Activated naive CD8-positive, alpha-beta T cell treated with anti-CD3 and anti-CD28 coated beads, Interleukin-2, amount 50 U/mL, for 24 hours (primary cell): ENCODE results near the gene GPSM1.

ENCODE experiments used
- ATAC-seq: fragments of 150-1000 bp; cut with Tn5 transposase; one replicate; pipeline ENCODE4 v1.10.0; 2021
- DNase-seq: peaks from one replicate; pipeline ENCODE4 v3.0.0; 2021
- H3K27ac Mint-ChIP-seq: one replicate; pipeline ENCODE4 v1.8.0; 2021; ENCODE audit warnings: mild to moderate bottlenecking, mixed read lengths
- H3K27me3 Mint-ChIP-seq: one replicate; pipeline ENCODE4 v1.8.0; 2021; ENCODE audit warnings: mixed read lengths
- H3K36me3 Mint-ChIP-seq: one replicate; pipeline ENCODE4 v1.8.0; 2021; ENCODE audit warnings: low read depth, mixed read lengths
- H3K4me1 Mint-ChIP-seq: one replicate; pipeline ENCODE4 v1.8.0; 2021; ENCODE audit warnings: mixed read lengths
- H3K4me3 Mint-ChIP-seq: one replicate; pipeline ENCODE4 v1.8.0; 2021; ENCODE audit warnings: mild to moderate bottlenecking, moderate library complexity, mixed read lengths
- H3K9me3 Mint-ChIP-seq: one replicate; pipeline ENCODE4 v1.8.0; 2021; ENCODE audit warnings: mixed read lengths

Gene GPSM1

DNA sequence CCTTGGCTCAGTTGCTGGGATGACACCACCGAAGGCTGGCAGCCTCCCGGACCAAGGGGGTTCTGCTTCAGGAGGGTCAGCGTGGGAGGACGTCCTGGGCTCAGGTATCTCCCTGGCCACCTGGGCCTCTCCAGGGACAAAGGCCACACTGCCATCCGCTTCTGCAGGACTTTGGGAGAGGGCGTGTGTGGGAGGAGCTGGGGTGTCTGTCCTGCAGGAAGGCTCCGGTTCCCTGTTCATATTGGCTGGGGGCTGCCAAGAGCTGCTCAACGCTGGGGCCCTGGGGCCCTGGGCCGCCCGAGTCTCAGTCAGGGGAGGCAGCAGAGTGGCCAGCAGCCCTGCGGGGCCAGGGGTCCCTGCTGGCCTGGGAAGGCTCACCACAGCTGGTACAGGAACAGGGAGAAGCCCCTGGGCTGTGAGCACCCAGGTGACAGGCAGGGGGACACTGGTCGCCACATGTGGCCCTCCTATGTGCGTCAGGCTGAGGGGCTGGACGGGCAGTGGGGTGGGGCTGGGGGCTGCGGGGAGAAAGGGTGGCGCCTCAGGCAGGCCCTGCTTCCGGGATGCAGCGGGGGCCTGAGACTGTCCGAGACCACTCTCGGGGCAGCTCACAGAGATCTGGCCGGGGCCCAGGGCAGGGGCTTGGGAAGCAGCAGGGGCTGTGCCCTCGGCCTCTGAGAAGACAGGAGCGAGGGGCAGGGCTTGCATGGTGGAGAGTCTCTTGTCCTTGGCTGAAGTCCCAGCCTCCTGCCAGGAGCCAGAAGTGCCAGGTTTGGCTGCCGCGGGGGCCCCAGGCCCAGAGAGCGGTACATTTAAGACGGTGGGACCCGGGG, 51.0 kb downstream of the GPSM1 start:
- H3K27me3 Mint-ChIP-seq: no peaks in the 10 kb centered on the region
- no peaks in the 10 kb centered on the region for H3K9me3 Mint-ChIP-seq
- peaks cover 7% of the 10 kb centered on the region for H3K36me3 Mint-ChIP-seq
- H3K4me1 Mint-ChIP-seq: no peaks in the 10 kb centered on the region
- ATAC-seq (no peak), DNase-seq (no peak)
- no peak overlapping the region for H3K4me3 Mint-ChIP-seq
- no peak overlapping the region for H3K27ac Mint-ChIP-seq

DNA sequence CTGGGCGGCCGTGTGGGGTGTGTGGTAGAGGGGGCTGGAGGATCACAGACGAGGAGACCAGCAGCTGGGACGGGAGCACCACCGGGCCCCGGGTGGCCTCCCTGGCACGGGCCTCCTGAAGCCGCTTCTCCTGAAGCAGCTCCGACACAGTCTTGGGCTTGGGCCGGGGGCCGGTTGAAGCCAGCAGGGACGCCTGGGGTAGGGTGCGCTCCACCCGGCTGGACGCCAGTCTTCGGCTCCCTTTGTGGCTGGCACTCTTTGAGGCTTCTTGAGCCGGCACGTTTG, 51.6 kb downstream of the GPSM1 start:
- H3K4me3 Mint-ChIP-seq: no peak overlapping the region
- ATAC-seq (no peak), DNase-seq (no peak)
- no peaks in the 10 kb centered on the region for H3K4me1 Mint-ChIP-seq
- no peaks in the 10 kb centered on the region for H3K27me3 Mint-ChIP-seq
- peaks cover 9% of the 10 kb centered on the region for H3K36me3 Mint-ChIP-seq
- H3K9me3 Mint-ChIP-seq: no peaks in the 10 kb centered on the region
- H3K27ac Mint-ChIP-seq: no peak overlapping the region

DNA sequence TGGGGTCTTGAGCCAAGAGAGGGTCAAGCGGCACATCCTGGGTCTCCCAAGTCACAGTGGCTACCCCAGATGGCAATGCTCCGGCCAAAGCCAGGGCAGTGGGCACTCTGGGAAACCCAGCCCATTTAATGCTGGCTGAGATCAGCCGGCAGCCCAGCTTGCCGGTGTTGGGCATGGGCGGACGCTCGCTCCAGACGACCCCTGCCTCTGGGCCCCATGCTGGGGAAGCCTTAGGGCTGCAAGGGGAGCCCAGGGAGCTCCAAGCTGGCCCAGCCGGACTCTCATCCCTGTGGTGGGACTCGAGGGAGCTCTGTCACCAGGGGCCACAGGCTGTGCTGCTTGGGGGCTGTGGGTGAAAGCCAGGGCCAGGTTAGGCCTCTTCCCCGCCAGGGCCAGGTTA, 52.1 kb downstream of the GPSM1 start:
- ATAC-seq (no peak), DNase-seq (no peak)
- Mint-ChIP-seq H3K4me1 (no peaks in the 10 kb centered on the region), H3K27me3 (no peaks in the 10 kb centered on the region), H3K9me3 (no peaks in the 10 kb centered on the region), H3K27ac (no peak overlapping the region), H3K36me3 (peaks cover 14% of the 10 kb centered on the region), H3K4me3 (no peak overlapping the region)

DNA sequence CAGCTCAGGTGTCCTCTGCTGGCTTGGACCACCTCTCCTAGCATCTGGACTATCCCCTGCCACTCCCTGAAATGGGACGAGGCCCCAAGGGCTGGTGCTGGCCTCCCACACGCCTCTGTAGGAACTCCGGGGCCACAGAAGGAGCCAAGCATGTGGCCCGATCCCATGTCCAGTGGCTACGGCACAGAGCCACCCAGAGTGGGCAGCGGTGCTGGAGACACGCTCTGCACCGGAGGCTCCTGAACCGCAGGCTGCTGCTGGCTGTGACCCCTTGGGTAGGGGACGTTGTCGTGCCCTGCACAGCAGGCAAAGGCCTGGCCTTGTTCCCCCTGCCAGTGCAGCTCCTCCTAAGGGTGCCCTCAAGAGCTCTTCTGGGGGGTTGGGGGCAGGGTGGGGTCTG, 52.6 kb downstream of the GPSM1 start:
- H3K4me3 Mint-ChIP-seq: no peak overlapping the region
- DNase-seq (no peak), ATAC-seq (no peak)
- H3K36me3 Mint-ChIP-seq: peaks cover 16% of the 10 kb centered on the region
- no peaks in the 10 kb centered on the region for H3K27me3 Mint-ChIP-seq
- H3K27ac Mint-ChIP-seq: no peak overlapping the region
- no peaks in the 10 kb centered on the region for H3K9me3 Mint-ChIP-seq
- peaks cover 4% of the 10 kb centered on the region for H3K4me1 Mint-ChIP-seq

DNA sequence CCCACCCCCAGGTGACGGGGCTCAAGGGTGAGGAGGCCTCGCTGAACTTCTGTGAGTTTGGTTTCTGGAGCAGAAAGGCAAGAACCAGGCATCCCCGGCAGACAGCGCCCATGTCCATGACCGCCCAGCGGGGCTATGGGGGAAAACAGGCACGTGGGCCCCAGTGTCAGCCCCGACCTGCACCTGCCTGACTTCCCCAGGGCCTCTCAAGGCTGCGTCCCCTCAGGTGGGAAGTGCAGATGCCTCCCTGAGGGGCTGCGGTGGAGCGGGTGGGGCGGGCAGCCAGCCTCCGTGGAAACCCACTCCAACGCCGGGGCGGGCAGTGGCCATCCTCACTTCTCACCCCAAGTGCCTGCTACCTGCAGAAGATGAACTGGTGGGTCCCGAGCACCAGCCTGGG, 53.0 kb downstream of the GPSM1 start:
- Mint-ChIP-seq H3K4me3 (no peak overlapping the region), H3K27me3 (no peaks in the 10 kb centered on the region), H3K36me3 (peaks cover 20% of the 10 kb centered on the region), H3K4me1 (peaks cover 9% of the 10 kb centered on the region), H3K27ac (no peak overlapping the region), H3K9me3 (no peaks in the 10 kb centered on the region)
- ATAC-seq (no peak), DNase-seq (no peak)

DNA sequence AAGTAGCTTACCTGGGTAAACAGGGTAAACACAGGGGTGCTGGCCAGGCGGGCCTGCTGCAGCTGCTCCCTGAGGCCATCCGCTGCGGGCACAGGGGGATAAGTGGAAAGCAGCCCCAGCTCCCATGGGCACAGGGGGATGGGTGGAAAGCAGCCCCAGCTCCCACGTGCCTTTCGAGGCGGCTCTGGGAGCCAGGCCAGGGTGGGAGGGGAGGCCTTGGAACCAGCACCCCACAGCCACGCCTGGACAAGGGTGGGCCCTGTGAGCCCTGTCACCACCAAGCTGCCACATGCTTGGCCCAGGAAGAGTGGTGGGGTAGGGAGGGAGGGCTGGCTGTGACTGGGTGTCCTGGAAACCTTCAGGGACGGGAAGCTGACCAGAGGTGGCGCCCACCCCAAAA, 54.0 kb downstream of the GPSM1 start:
- Mint-ChIP-seq H3K27me3 (no peaks in the 10 kb centered on the region), H3K36me3 (peaks cover 29% of the 10 kb centered on the region), H3K4me3 (no peak overlapping the region), H3K9me3 (no peaks in the 10 kb centered on the region), H3K4me1 (peaks cover 18% of the 10 kb centered on the region), H3K27ac (no peak overlapping the region)
- DNase-seq: no peak
- ATAC-seq: no peak

DNA sequence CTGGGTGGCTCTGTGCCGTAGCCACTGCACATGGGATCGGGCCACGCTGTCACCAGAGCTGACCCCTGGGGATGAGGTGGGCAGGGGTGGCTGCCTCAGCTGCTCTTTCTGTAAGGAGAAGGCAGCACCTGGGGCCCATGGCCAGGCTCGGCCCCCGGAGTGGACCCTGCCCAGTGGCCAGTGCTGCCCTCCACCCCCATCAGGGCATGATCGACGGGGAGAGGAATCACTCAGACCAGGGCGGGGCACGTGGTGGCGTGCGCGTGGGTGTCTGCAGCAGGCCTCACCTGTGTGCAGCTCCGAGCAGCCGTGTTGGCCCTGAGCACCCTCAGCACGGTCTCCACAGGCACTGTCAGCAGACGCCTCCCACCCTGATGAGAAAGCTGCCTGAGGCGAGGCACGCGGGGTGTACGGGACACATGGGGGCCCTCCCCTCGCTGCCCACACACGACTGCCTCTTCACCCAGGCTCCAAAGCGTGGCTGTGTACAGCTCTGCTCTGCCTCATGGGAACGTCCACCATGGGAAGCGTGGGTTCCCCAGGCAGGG, 54.7 kb downstream of the GPSM1 start:
- no peak overlapping the region for H3K27ac Mint-ChIP-seq
- ATAC-seq: no peak

DNA sequence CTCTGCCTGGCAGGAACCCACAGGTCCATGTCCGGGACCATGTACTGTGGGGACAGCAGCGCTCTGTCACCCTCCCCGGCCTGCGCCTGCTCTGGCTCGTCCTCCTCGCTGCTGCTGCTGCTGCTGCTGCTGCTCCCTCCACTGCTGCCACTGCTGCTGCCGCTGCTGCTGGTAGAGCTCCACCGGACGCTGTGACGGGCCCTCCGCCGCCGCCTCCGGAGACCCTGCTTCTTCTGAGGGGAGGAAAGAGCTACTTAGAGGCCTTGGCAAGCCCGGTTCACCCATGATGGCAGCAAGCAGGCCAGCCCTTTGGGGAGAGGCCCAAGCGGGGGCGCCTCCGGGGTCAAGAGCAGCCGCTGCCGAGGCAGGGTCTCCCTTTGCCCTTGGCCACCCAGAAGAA, 56.1 kb downstream of the GPSM1 start:
- Mint-ChIP-seq H3K4me1 (peaks cover 23% of the 10 kb centered on the region), H3K36me3 (peaks cover 45% of the 10 kb centered on the region), H3K27me3 (no peaks in the 10 kb centered on the region), H3K9me3 (no peaks in the 10 kb centered on the region), H3K27ac (no peak overlapping the region), H3K4me3 (no peak overlapping the region)
- DNase-seq: no peak
- no peak for ATAC-seq

More for the DNA sequence above, 54.7 kb downstream of the GPSM1 start:
- Mint-ChIP-seq H3K4me1 (peaks cover 19% of the 10 kb centered on the region), H3K4me3 (no peak overlapping the region), H3K36me3 (peaks cover 33% of the 10 kb centered on the region), H3K27me3 (no peaks in the 10 kb centered on the region), H3K9me3 (no peaks in the 10 kb centered on the region)
- no peak for DNase-seq

DNA sequence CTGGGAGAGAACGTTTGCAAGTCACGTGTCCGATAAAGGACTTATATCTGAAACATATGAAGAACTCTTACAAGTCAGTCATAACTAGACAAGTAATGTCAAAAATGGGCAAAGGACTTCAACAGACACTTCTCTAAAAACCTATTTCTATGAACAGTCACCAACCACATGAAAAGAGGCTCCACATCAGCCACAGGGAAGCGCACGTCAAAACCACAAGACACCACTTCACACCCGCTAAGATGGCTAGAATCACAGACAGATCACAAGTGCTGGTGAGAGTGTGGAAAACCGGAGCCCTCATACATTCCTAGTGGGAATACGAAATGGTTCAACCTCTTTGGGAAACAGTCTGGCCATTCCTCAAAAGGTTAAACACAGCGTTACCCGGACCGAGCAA, 57.7 kb downstream of the GPSM1 start:
- Mint-ChIP-seq H3K36me3 (peaks cover 56% of the 10 kb centered on the region), H3K27ac (peak overlapping the region; percentile 62)
- ATAC-seq: peak; percentile 66

DNA sequence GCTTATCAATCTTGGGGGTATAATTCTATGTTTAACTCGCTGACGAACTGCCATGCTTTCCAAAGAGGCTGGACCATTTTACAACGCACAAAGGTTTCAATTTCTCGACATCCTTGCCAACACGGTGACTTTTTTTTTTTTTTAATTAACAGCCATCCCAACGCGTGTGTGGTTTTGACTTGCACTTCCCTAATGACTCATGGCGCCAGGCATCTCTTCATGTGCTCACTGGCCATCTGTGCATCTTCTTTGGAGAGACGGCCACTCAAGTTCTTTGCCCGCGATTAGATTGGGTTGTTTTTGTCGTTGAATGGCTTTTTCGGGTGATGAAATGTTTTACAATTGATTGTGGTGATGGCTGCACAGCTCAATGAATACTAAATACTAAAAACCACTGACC, 58.7 kb downstream of the GPSM1 start:
- no peaks in the 10 kb centered on the region for H3K27me3 Mint-ChIP-seq
- ATAC-seq: no peak
- H3K4me1 Mint-ChIP-seq: peaks cover 23% of the 10 kb centered on the region
- H3K4me3 Mint-ChIP-seq: no peak overlapping the region
- H3K9me3 Mint-ChIP-seq: no peaks in the 10 kb centered on the region
- peaks cover 57% of the 10 kb centered on the region for H3K36me3 Mint-ChIP-seq
- DNase-seq: no peak
- H3K27ac Mint-ChIP-seq: peak overlapping the region; percentile 29

More for the DNA sequence above, 57.7 kb downstream of the GPSM1 start:
- no peak for DNase-seq
- no peaks in the 10 kb centered on the region for H3K9me3 Mint-ChIP-seq
- peaks cover 23% of the 10 kb centered on the region for H3K4me1 Mint-ChIP-seq
- peak overlapping the region; percentile 51 for H3K4me3 Mint-ChIP-seq
- H3K27me3 Mint-ChIP-seq: no peaks in the 10 kb centered on the region

DNA sequence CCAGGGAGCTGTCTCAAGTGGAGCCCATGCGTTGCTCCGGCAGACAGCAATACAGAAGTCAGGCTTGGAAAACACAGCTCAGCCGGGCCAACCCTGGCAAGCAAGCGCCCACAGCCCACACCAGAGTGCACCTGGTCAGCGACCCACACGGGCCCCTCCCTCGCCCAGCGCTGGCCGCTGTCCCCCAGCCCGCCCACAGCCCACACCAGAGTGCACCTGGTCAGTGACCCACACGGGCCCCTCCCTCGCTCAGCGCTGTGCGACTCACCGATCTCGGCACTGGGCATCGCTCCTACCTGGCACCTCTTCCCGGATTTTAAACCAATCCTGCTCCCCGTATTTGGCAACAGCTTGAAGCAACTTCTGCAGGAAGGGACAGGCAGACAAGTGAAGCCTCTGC, 59.9 kb downstream of the GPSM1 start:
- no peak for ATAC-seq
- Mint-ChIP-seq H3K4me3 (no peak overlapping the region), H3K36me3 (peaks cover 61% of the 10 kb centered on the region), H3K27ac (no peak overlapping the region), H3K4me1 (peaks cover 23% of the 10 kb centered on the region), H3K9me3 (no peaks in the 10 kb centered on the region), H3K27me3 (no peaks in the 10 kb centered on the region)
- no peak for DNase-seq

DNA sequence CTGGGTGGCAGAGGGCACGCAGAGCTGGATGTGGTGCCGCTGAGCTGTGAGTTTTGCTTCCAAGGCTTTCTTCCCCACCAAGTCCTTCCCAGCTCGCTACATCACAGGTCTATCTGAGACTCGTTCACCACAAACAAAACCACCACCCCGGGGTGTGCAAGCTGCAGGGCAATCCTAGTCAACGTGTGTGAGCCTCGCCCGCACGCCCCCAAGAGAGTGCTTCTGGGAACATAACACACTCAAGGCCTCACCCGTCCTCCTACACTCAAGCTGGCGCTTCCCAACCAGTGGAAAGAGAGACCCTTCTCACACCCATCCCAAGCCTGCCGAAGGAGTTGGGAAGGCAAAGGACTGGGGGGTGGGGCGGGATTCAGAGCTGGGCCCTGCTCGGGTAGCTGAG, 62.1 kb downstream of the GPSM1 start:
- DNase-seq (no peak), ATAC-seq (no peak)
- H3K27me3 Mint-ChIP-seq: no peaks in the 10 kb centered on the region
- H3K4me3 Mint-ChIP-seq: no peak overlapping the region
- H3K27ac Mint-ChIP-seq: no peak overlapping the region
- no peaks in the 10 kb centered on the region for H3K9me3 Mint-ChIP-seq
- H3K4me1 Mint-ChIP-seq: peaks cover 23% of the 10 kb centered on the region
- H3K36me3 Mint-ChIP-seq: peaks cover 59% of the 10 kb centered on the region

DNA sequence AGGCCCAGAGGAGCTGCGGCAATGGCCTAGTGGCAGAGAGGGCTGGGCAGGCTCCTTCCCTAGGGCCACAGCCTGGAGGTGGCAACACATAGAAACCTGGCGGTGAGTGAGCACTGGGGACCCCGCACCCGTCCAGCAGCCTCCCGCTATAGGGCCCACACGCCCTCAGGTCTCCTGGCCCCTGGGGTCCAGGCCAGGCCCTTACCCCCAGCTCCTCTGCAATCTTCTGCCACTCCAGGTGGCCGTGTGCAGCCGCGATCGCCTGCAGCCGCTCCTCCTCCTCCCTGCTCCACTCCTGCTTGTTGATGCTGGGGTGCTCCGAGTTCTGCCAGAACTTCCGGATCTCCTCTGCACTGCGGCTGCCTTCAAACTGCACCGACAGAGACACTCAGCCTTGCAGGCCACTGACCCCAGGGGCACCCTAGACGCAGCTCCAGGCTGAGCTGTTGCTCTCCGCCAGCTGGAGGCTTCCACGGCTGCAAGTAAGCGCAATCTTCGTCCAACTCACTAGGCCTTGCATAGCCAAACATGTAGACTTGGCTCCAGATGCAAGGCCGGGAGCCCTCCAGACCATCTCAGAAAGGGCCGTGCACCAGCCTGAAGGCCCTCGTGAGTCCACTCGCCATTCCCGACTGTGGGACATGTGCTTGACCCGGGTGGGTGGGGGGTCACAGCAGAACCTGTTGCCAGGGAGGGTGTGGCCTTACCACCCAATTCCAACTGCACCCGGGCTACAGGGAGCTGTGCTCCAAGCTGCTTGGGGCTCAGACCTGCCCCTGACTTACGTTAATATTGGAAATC, 64.6 kb downstream of the GPSM1 start:
- H3K27ac Mint-ChIP-seq: no peak overlapping the region
- no peak overlapping the region for H3K4me3 Mint-ChIP-seq
- peaks cover 4% of the 10 kb centered on the region for H3K4me1 Mint-ChIP-seq
- no peaks in the 10 kb centered on the region for H3K9me3 Mint-ChIP-seq
- ATAC-seq (no peak), DNase-seq (no peak)
- H3K36me3 Mint-ChIP-seq: peaks cover 54% of the 10 kb centered on the region
- H3K27me3 Mint-ChIP-seq: no peaks in the 10 kb centered on the region

DNA sequence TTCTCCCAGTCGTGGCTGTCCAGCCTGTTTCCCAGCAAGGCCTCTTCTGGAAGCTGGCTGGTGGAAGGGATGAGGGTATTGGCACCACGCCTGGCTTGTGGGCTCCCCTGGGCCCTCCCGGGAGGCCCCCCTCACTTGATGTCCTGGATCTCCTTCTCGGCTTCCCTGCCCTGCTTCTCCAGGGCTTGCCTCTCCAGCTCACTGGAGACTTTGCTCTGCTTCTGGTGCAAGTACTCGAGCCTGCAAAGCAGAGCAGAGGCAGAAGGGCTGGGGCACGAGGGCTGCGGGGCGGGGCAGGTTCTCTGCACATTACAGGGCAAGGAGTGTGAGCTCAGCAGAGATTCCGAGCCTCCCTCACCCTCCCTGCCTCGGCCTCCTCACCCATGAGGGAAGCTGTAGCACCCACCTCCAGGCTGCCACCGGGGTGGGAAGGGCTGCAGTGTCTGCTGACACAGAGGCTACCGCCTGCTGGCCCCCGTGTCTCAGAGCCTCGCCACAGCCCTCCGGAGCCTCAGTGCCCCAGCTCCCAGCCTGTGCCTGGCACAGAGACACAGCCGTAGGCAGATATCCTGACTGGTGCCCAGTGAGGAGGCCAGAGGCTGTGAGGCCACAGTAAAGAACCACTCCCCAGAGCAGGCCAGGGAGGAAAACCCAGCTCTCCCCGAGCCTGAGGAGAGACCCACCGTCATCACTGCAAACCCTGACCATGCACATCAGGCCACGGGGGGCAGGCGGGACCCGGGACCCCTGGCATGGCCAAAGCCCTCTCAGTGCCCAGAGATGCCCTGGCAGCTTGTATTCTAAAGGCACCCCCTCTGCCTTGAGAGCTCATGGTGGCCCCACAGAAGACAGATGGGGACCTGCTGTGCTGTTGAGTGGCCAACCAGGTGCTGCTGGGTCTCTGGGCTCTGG, 65.5 kb downstream of the GPSM1 start:
- Mint-ChIP-seq H3K27ac (no peak overlapping the region), H3K27me3 (no peaks in the 10 kb centered on the region), H3K36me3 (peaks cover 49% of the 10 kb centered on the region), H3K4me3 (no peak overlapping the region), H3K9me3 (no peaks in the 10 kb centered on the region), H3K4me1 (no peaks in the 10 kb centered on the region)
- ATAC-seq: no peak
- DNase-seq: no peak
